Neuron (in vitro differentiated cells): Measurements from ENCODE around the gene ZMYND19.
"Not testable (repeated sequence)": the region's sequence is repeated elsewhere in the genome, so short reads cannot be mapped to it uniquely, and the experiment has no call there.

Experiments
- H2AFZ ChIP-seq: one replicate; pipeline ENCODE4 v1.6.1; 2013; ENCODE audit warnings: low read depth, mild to moderate bottlenecking, inconsistent platforms, low read length, moderate library complexity
- H3K27me3 ChIP-seq: one replicate; pipeline ENCODE4 v1.6.1; 2013; ENCODE audit warnings: low read length; ENCODE audit not compliant: insufficient read depth
- H3K36me3 ChIP-seq: one replicate; pipeline ENCODE4 v1.6.1; 2013; ENCODE audit warnings: low read length; ENCODE audit not compliant: insufficient read depth
- H3K4me1 ChIP-seq: one replicate; pipeline ENCODE4 v1.6.1; 2013; ENCODE audit warnings: low read length; ENCODE audit not compliant: insufficient read depth
- H3K4me3 ChIP-seq: 2 replicates; pipeline ENCODE4 v1.5.1; 2013; ENCODE audit warnings: mild to moderate bottlenecking, low read length, moderate library complexity
- H3K9me3 ChIP-seq: one replicate; pipeline ENCODE4 v1.6.1; 2013; ENCODE audit warnings: low read length

Gene ZMYND19

DNA sequence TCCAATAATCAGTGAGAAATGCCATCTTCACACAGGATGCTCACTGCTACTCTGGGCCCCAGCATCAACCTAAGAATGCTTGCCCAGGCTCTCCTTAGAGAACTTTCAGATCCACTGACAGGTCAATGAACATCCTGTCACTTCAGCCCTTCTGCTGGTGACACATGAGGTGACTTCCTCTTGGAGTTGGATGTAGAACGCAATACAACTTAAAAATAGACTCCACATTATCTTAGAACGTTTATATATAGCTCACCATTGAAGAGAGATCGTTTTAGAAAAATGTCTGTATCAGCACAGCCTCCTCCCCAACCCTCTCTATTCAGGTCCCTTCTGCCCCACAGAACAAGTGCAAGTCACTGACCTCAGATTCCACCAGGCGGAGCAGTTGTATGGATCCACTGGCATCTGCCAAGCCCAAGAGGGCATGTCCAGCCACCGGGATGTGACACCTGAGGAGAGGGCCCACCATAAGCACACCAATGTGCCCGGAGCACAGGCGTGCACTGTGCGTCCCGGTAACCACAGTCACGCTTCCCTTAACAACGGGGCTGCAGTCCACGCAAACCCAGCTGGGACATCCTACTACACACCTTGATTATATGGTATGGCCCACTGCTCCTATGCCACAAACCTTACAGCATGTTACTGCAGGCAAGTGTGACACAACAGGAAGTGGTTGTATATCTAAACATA, 14.4 kb downstream of the ZMYND19 start:
- peaks cover 12% of the 10 kb centered on the region for H3K4me1 ChIP-seq
- peaks cover 38% of the 10 kb centered on the region for H3K36me3 ChIP-seq
- H3K9me3 ChIP-seq = no peaks in the 10 kb centered on the region
- no peak overlapping the region for H3K4me3 ChIP-seq
- H3K27me3 ChIP-seq = no peaks in the 10 kb centered on the region
- H2AFZ ChIP-seq = no peak overlapping the region

- Histone ChIP-seq H3K4me3 (no peak overlapping the region), H2AFZ (no peak overlapping the region), H3K27me3 (no peaks in the 10 kb centered on the region), H3K36me3 (peaks cover 43% of the 10 kb centered on the region), H3K4me1 (peaks cover 12% of the 10 kb centered on the region), H3K9me3 (no peaks in the 10 kb centered on the region)
Measured at GRCh38 chr9:137575364-137575715, 15.0 kb downstream of the ZMYND19 start.

DNA sequence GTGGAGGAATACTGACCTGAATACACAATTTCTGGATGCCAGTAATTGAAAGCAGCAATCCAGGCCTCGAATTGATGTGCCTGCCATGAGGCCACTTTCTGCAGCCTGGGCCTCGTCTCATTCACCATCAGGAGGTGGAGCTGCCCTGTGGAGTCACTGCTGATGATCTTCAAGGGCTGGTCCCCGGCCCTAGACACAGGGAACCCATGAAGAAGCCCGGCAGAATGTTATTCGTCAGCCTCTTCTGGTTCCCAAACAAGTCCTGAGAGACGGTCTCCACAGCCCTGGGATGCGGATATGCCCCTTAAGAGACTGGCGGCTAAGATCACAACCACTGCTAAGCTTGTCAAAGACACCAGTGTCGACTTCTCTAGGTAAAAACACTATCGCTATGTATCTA, 16.1 kb downstream of the ZMYND19 start:
- H3K4me1 ChIP-seq = peaks cover 12% of the 10 kb centered on the region
- H3K4me3 ChIP-seq = no peak overlapping the region
- H3K27me3 ChIP-seq = no peaks in the 10 kb centered on the region
- H2AFZ ChIP-seq = no peak overlapping the region
- H3K9me3 ChIP-seq = no peaks in the 10 kb centered on the region
- H3K36me3 ChIP-seq = peaks cover 49% of the 10 kb centered on the region

DNA sequence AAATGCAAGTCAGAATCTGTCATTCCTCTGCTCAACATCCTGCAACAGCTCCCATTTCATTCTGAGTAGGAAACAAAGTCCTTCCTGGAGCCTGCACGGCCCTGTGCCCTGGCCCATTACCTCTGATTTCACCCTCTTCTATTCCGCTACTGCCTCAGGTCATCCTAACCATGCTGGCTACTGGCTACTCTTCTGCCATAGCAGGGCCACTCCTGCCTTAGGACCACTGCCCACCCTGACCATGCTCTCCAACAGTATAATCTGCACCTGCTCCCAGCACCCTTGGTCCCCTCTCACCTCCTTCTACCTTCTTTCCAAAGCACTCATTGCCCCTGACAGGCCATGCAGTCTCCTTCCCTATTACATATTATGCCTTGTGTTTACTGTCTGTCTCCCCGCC, 19.7 kb downstream of the ZMYND19 start:
- H3K27me3 ChIP-seq = no peaks in the 10 kb centered on the region
- H3K9me3 ChIP-seq = no peaks in the 10 kb centered on the region

GRCh38 chr9:137569609-137570203, 20.6 kb downstream of the ZMYND19 start:
- Histone ChIP-seq H3K4me3 (no peak overlapping the region), H3K27me3 (no peaks in the 10 kb centered on the region), H3K9me3 (no peaks in the 10 kb centered on the region), H2AFZ (no peak overlapping the region), H3K36me3 (peaks cover 44% of the 10 kb centered on the region), H3K4me1 (no peaks in the 10 kb centered on the region)

More for the DNA sequence above, 19.7 kb downstream of the ZMYND19 start:
- no peaks in the 10 kb centered on the region for H3K4me1 ChIP-seq
- no peak overlapping the region for H2AFZ ChIP-seq
- H3K36me3 ChIP-seq = peaks cover 48% of the 10 kb centered on the region
- no peak overlapping the region for H3K4me3 ChIP-seq

GRCh38 chr9:137568445-137568844, 21.9 kb downstream of the ZMYND19 start:
- H3K4me1 ChIP-seq, H2AFZ ChIP-seq, H3K4me3 ChIP-seq, H3K27me3 ChIP-seq, H3K9me3 ChIP-seq: not testable (repeated sequence)
- H3K36me3 ChIP-seq = peaks cover 47% of the 10 kb centered on the region

DNA sequence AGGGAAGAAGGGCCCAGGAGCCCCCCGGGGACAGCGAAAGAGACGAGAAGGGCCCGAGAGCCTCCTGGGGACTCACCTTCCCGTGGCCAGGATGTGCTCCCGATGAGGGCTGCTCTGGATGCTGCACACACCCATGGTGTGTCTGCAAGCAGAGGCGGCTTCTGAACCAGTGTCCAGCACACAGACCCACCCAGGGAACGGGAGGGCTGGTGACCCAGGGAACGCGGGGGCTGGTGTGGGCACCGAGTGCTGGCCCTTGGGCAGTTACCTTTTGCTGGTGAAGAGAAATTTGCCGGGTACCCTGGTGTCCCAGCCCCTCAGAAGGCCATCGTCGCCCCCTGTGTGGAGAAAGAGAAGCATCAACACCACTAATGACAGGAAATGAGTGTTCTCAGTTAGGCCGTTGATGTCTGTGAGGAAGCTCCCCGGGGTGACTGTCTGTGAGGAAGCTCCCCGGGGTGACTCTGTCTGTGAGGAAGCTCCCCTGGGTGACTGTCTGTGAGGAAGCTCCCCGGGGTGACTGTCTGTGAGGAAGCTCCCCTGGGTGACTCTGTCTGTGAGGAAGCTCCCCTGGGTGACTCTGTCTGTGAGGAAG, 25.4 kb downstream of the ZMYND19 start:
- H3K4me3 ChIP-seq = no peak overlapping the region
- no peaks in the 10 kb centered on the region for H3K9me3 ChIP-seq
- H3K36me3 ChIP-seq = peaks cover 46% of the 10 kb centered on the region
- H3K4me1 ChIP-seq = no peaks in the 10 kb centered on the region
- H3K27me3 ChIP-seq = no peaks in the 10 kb centered on the region
- no peak overlapping the region for H2AFZ ChIP-seq

GRCh38 chr9:137564134-137564533, 26.2 kb downstream of the ZMYND19 start:
- H3K4me1 ChIP-seq = no peaks in the 10 kb centered on the region
- no peaks in the 10 kb centered on the region for H3K9me3 ChIP-seq
- no peak overlapping the region for H2AFZ ChIP-seq
- no peak overlapping the region for H3K4me3 ChIP-seq
- H3K36me3 ChIP-seq = peaks cover 45% of the 10 kb centered on the region
- H3K27me3 ChIP-seq = no peaks in the 10 kb centered on the region

GRCh38 chr9:137558127-137558526, 32.2 kb downstream of the ZMYND19 start:
- Histone ChIP-seq H3K9me3 (no peaks in the 10 kb centered on the region), H2AFZ (no peak overlapping the region), H3K4me3 (no peak overlapping the region), H3K27me3 (no peaks in the 10 kb centered on the region), H3K4me1 (no peaks in the 10 kb centered on the region), H3K36me3 (peaks cover 47% of the 10 kb centered on the region)

GRCh38 chr9:137556069-137556838, 34.1 kb downstream of the ZMYND19 start:
- Histone ChIP-seq H3K27me3 (no peaks in the 10 kb centered on the region), H3K4me1 (no peaks in the 10 kb centered on the region), H3K9me3 (no peaks in the 10 kb centered on the region), H3K4me3 (no peak overlapping the region), H2AFZ (no peak overlapping the region), H3K36me3 (peaks cover 36% of the 10 kb centered on the region)

- Histone ChIP-seq H3K4me3 (no peak overlapping the region), H2AFZ (no peak overlapping the region), H3K36me3 (peaks cover 33% of the 10 kb centered on the region), H3K27me3 (no peaks in the 10 kb centered on the region), H3K4me1 (peaks cover 2% of the 10 kb centered on the region), H3K9me3 (no peaks in the 10 kb centered on the region)
Measured at GRCh38 chr9:137555179-137555578, 35.1 kb downstream of the ZMYND19 start.

DNA sequence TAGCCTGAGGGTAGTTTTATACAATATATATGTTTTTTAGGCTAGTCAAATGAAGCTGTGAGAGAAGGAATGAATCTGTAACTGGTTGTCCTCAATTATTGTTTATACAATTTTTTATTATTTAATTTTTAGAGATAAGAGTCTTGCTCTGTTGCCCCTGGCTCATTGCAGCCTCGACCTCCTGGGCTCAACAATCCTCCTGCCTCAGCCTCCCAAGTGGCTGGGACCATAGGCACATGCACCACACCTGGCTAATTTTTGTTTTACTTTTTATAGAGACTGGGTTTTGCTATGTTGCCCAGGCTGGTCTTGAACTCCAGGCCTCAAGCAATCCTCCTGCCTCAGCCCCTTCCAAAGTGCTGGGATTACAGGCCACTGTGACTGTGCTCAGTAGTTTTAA, 36.0 kb downstream of the ZMYND19 start:
- Histone ChIP-seq H3K36me3 (peaks cover 26% of the 10 kb centered on the region), H3K27me3 (no peaks in the 10 kb centered on the region), H3K4me1 (peaks cover 9% of the 10 kb centered on the region), H3K9me3 (no peaks in the 10 kb centered on the region), H2AFZ (no peak overlapping the region), H3K4me3 (no peak overlapping the region)

DNA sequence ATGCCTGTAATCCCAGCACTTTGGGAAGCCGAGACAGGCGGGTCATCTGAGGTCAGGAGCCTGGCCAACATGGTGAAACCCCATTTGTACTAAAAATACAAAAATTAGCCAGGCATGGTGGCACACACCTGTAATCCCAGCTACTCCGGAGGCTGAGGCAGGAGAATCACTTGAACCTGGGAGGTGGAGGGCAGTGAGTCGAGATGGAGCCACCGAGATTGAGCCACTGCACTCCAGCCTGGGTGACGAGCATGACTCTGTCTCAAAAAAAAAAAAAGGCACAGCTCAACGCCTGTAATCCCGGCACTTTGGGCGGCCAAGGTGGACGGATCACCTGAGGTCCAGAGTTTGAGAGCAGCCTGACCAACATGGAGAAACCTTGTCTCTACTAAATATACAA, 36.7 kb downstream of the ZMYND19 start:
- H3K27me3 ChIP-seq, H2AFZ ChIP-seq: not testable (repeated sequence)
- H3K36me3 ChIP-seq = peaks cover 26% of the 10 kb centered on the region

More for the DNA sequence above, 36.7 kb downstream of the ZMYND19 start:
- H3K4me3 ChIP-seq, H3K9me3 ChIP-seq, H3K4me1 ChIP-seq: not testable (repeated sequence)
